Renal cortex interstitium (tissue), 11 donors: Measurements from ENCODE around the gene RPP40. TPM values are rescaled to one million over a fixed set of nuclear protein-coding genes. Genes with fewer than 3 reads are reported as not detected.

Source experiments
- DNase-seq, 11 donors: peaks; one replicate each; pipeline ENCODE4 v3.0.0-alpha.2; 2013; ENCODE audit warnings: low read depth in 9 of 11, low spot score in 4 of 11; ENCODE audit errors: extremely low read depth in 1 of 11
- polyA plus RNA-seq, 3 donors: library from polyadenylated mRNA; unstranded; fragments of 120-200 nt; gene quantifications; one replicate each; pipeline ENCODE4 v1.2.1, GENCODE V29; 2013; ENCODE audit not compliant: insufficient read length in 3 of 3

Gene RPP40
- polyA plus RNA-seq, 3 donors, result 10.3 to 15.9 (median 13.2) TPM

DNA sequence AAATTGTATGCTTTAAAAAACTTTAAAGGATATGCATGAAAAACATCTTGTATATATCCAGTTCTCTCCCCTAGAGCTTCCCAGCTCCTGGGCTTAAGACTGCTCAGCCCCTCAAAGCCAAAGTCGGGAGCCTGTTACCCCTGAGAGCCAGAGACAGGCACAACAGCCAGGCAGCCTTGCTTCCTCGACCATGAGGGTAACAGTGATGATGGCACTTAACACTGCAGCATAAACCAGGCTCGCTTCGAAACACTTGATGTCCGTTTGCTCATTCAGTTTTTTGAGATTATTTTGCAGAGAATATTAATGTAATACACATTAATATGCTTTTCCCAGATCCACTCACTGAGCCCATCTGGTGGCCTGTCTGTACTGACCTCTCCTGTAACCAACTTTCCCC is 47.2 kb downstream of the RPP40 start:
- DNase-seq, result no peak

DNA sequence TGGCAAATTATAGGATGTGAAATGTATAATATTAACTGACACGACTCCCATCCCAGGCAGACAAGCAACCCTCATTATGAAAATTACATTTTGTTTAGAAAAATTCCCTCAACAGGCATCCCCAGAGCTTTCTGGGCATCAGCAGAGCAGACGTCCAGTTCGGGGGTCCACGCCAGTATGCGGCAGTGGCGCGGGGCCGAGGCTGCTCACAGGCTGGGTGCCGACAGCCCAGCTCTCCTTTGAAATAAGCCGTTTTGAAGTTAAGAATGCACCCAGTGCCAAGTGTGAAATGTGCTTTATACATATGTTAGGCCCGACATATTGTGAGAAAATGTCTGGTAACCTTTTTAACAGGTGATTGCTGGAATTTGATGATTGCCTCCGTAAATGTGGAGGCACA is 50.4 kb downstream of the RPP40 start:
- DNase-seq, result no peak

- DNase-seq, result no peak
Measured at GRCh38 chr6:4950836-4951533, 52.9 kb downstream of the RPP40 start.

DNA sequence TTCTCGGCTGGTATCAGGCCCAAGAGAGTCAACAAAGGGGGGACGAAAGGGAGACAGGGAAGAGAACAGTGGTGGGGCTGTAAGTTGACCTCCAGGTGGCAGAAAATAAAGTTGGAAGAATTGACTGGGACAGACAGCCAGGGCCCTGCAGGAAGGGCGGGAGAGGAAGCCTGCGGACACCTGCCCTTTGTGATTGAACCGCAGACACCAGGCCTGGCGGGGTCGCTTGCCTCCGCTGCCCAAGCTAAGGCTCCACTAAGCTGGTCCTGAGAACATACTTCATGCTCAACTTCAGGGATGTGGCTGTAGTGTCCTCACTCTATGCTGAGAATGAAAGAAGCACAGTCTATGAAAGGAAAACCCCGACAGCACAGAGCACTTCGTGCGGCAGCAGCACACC is 53.8 kb downstream of the RPP40 start:
- DNase-seq, result no peak

GRCh38 chr6:4948781-4949450 is 54.9 kb downstream of the RPP40 start:
- DNase-seq, result no peak

DNA sequence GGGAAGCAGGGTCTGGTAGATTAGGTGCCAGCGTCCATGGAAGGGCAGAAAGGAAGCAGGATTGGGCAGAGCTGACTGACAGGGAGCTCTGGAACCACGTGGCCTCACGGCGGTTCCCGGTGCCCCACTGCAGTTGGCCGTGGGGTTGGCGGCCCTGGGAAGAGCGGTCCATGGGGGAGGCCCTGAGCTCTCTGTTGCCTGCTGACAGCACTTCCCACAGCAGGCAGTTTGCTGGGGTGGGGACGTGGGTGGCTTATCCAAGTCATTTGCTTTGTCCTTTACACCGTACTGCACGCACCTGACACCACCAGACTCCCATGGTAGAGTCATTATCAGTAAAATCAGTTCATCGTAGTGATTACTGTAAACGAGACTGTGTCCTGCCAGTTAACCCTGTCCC is 56.1 kb downstream of the RPP40 start:
- DNase-seq, result no peak

DNA sequence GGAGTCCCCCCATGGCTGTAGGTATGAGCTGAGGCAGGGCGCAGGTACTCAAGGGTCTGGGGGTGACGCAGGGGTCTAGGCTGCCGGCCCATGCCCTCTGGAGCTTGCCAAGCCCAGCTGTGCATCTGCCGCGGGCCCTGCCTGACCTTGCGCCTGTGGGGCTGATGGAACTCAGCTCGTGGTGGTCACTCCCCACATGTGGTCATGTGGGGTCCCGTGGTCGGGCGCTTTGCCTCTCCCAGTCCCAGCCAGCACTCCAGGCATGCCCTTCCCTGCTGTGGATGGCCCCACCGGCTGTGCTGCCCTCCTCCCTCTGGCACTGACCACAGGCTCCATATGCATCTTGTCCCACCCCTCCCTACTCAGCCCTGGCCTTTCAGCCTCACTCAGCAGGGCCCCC is 57.3 kb downstream of the RPP40 start:
- no peak for DNase-seq

Other genes with a start within 250 kb of the RPP40 start
- 10 to 100 TPM; 23.9 to 28.7 (median 26.7) TPM for gene CDYL, start 227.6 kb downstream of the RPP40 start, polyA plus RNA-seq
- 1 to 10 TPM; 1.6 to 3.0 (median 2.6) TPM for gene PPP1R3G, start 81.3 kb upstream of the RPP40 start, polyA plus RNA-seq